GM21529 (cell line): ENCODE measurements around the gene DUOXA1.

Source experiments
- ATAC-seq: cut with Tn5 transposase; IDR thresholded peaks from one replicate; pipeline ENCODE4 v1.9.1; 2021; ENCODE audit not compliant: unreplicated experiment

DUOXA1 gene, protein sequence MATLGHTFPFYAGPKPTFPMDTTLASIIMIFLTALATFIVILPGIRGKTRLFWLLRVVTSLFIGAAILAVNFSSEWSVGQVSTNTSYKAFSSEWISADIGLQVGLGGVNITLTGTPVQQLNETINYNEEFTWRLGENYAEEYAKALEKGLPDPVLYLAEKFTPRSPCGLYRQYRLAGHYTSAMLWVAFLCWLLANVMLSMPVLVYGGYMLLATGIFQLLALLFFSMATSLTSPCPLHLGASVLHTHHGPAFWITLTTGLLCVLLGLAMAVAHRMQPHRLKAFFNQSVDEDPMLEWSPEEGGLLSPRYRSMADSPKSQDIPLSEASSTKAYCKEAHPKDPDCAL

GRCh38 chr15:45129651-45130129, at the start of gene DUOXA1, which contains the start of gene DUOX1:
TSS of gene DUOXA1 (minus strand) at chr15:45129879. CDS start at chr15:45123014, 6,865 bp downstream.
TSS of gene DUOX1 (plus strand) at chr15:45129994. CDS start at chr15:45131967, 1,973 bp downstream.
- ATAC-seq, result no peak

DNA sequence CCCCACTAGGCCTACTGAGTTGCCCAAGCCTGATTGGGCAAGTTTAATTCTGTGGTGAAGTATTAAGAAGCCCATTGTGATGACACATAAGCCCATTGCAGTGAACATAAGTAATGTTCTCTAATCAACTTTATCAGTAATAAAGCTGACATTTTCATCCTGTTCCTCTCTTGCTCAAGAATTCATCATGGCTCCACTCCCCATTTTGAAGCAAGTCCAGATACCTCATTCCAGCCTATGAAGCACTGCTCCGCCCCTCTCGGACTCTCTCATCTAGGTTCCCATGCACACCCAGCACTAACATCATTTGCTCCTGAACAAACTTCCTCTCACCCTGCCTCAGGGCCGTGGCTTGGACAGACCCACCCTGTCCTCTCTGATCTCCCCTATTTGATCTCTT, 47.6 kb upstream of the DUOXA1 start:
- no peak for ATAC-seq

DNA sequence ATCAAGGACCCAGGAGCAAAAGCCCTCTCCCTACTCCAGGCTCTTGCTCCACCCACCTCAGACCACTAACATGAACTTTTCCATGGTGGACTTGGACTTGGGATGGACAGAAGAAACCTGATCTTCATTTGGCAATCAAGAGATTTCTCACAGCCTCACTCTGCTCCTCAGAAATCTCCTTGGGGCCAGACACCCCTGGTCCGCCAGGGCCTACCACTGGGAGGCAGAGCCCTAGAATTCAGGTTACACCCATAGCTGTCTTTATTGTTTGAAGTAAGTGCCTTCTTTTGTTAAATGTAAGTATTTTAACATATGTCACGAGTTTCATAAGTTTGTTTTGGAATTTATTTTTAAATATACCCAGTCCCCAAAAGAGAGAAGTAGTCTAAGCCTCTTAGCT, 44.9 kb upstream of the DUOXA1 start:
- no peak for ATAC-seq

GRCh38 chr15:45174069-45174468, 44.4 kb upstream of the DUOXA1 start:
- ATAC-seq, result no peak

DNA sequence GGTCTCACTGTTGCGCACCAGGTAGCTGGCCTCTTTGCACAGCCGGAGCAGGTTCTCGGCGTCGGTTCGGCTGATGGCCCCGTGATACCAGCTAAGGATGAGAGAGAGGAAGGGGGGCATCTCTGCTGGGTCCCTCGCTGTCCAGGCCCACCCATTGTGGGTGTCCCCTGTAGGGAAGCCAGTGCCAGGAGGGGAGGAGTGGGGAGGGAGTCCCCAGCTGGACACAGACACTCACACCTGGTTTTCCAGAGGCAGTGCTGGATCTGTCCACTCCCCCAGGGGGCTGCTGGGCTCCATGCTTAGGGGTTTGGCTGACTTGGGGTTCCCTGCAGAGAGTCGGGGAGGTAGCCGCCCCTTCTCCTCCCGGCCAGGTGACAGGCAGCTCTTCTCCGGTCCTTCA, 42.2 kb upstream of the DUOXA1 start:
- no peak for ATAC-seq

GRCh38 chr15:45169608-45170480, 40.2 kb upstream of the DUOXA1 start:
- no peak for ATAC-seq

GRCh38 chr15:45168751-45169551, 39.3 kb upstream of the DUOXA1 start:
- ATAC-seq, result no peak

DNA sequence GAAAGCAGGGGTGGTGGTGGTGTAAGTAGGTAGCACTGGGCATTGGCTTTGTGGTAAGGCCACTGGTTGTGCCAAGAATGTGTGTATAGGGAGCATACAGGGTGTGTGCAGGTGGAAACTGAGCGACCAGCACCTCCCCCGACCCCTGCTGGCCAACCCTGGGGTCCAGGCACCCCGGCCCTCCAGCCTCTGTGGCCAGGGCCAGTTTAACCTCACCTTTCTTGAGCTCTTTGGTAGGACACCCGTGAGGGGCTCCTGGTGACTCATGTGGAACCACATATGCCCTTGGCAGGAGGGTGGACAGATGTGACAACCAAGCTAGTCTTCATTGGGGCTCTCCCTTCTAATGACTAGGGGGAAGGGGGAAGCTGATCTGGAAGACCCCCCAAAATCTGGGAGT, 38.6 kb upstream of the DUOXA1 start:
- no peak for ATAC-seq

DNA sequence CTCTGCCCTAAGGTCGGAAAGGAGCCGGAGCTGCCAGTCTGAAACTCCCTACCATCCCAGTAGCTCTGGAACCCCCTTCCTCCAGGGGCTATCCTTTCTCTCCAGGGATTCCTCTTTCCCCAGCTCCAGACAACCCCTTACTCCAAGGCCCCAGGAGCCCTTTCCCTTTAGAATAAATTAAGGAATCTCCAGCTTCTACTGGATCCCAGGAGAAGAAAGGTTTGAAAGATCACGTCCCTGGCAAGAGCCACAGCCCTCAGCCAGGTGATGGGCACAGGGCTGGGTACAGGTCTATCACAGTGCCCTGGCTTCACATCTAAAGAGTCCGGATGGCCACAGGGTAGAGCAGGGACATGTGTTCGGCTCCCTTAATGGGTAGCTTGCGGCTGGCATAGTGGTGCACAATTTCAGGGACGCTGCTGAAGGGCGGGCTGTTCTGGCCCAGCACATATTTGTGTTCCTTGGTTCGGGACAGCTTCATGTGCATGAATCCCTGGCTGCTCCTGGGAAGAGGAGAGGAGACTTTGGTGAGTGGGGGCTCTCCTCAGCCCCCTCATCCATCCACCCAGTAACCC, 38.0 kb upstream of the DUOXA1 start:
- ATAC-seq, result no peak

DNA sequence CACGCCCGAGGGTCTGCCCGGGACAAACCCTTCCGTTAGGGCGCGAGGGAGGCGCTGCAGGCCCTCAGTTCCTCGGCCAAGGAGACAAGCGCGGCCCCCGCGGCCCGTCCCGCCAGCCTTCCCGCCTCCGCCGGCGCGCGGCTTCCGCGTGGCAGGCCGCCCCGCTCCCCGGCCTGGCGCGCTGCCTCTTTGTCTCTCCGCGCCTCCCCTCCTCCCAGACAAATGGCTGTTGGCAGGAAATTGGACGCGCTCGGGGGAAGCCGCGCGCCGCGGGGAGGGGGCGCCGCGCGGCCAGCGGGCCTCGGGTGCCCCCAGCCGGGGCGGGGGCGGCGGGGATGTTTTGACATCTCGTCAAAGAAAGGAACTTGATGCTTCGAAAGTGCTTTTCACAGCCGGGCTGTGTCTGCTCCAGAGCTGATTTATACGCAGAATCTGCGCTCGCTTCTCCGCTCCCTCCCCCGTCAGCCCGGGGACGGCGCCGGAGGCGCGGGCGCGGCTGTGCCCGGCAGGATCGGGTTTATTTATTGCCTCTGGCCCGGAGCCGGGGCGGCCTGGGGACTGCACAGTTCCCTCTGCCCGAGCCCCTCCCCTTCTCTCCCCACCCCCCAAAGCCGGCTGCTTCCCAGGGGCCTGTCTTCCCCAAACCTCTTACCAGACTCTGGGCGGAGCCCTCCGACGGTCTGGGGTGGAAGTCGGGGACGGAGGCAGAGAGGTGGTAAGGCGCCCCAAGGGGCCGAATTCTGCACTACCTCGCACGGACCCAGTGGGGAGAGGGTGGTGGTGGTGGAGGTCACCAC, 37.4 kb upstream of the DUOXA1 start:
- ATAC-seq, result peak; percentile 95

GRCh38 chr15:45165536-45165935, 35.9 kb upstream of the DUOXA1 start:
- no peak for ATAC-seq

- ATAC-seq, result no peak
Measured at GRCh38 chr15:45164914-45165313, 35.2 kb upstream of the DUOXA1 start.

DNA sequence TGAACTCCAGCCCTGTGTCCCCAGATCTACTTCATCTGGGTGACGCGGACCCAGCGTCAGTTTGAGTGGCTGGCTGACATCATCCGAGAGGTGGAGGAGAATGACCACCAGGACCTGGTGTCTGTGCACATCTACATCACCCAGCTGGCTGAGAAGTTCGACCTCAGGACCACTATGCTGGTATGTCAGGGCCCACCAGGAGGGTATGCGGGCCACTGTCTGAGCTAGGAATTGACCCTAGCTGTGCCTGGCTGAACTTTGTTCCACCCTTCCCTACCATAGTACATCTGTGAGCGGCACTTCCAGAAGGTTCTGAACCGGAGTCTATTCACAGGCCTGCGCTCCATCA, 33.8 kb upstream of the DUOXA1 start:
- no peak for ATAC-seq

- no peak for ATAC-seq
Measured at GRCh38 chr15:45162771-45163507, 33.3 kb upstream of the DUOXA1 start.

GRCh38 chr15:45161666-45162065, 32.0 kb upstream of the DUOXA1 start:
- no peak for ATAC-seq

- no peak for ATAC-seq
Measured at GRCh38 chr15:45157974-45158373, 28.3 kb upstream of the DUOXA1 start.

DNA sequence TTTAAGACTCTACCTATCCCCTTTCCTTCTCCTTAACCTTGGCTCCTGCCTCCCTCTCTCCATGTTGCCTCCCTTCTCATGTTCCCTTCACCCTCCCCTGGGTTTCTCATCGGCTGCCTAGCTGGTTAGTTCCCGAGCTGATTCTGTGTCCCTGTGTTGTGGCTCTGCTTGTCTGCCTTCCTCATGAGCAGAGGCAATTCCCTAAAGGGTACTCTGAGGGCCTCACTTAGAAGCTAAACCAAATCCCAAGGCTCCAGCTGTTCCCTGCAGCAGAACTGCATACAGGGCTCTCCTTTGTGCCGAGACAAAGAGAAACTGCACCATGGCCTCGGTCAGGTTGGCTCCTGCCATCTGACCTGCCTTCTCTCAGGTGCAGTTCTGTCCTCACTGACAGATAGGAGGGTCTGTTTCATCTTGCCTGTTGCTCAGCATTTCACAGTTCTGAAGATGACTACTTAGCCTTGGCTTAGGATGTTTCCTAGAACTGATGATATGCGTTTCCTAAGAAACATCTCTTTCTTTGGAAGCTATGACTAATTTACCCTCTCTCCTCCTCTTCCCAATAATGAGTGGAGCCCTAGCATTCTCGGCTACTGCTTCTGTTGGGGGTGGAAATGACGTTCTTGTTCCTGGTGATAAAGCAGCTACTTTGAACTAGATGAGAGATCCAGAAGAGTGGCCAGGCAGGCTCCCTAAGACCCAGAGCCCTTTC, 27.2 kb upstream of the DUOXA1 start:
- no peak for ATAC-seq

DNA sequence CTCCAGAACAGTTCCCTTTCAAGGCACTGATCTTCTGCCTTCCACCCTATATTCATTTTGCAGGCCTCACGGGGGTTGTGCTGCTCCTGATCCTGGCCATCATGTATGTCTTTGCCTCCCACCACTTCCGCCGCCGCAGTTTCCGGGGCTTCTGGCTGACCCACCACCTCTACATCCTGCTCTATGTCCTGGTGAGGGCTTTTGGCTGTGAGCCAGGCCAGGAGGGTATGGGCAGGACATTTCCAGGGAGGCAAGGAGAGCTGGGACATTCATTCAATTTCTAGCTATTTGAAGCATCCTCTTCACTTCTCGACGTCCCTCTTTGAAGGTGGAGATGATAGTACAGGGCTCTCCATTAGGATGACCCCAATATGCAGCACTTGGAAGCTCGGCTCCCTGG, 26.1 kb upstream of the DUOXA1 start:
- no peak for ATAC-seq
